ENCODE data around the gene VSTM2B. TPM values are rescaled to one million over a fixed set of nuclear protein-coding genes. Genes with fewer than 3 reads are reported as not detected.

VSTM2B gene
- total RNA-seq, 2 donors from 2014 or later: 0.27 TPM; not detected in 1

GRCh38 chr19:29561601-29562000 is 35.8 kb downstream of the VSTM2B start:
- peaks cover 1 to 11% of the 10 kb centered on the region in 2 donors for H3K36me3 Mint-ChIP-seq
- ATAC-seq (no peak), DNase-seq (ENCODE audit: low spot score in 2 of 2) (no peak)
- H3K27ac Mint-ChIP-seq: peak overlapping the region in 1 of 2 donors; percentile 30
- peaks cover 4 to 14% of the 10 kb centered on the region in 2 donors for H3K9me3 Mint-ChIP-seq

- Mint-ChIP-seq H3K27ac (peak overlapping the region in 1 of 2 donors; percentile 16), H3K9me3 (peaks cover 4 to 14% of the 10 kb centered on the region in 2 donors), H3K36me3 (peaks cover 0 to 11% of the 10 kb centered on the region in 2 donors)
- DNase-seq (ENCODE audit: low spot score in 2 of 2) (no peak), ATAC-seq (no peak)
These were observed 36.8 kb downstream of the VSTM2B start for GRCh38 chr19:29562299-29563297.

- no peak for ATAC-seq
- no peak for DNase-seq (ENCODE audit: low spot score in 2 of 2)
- Mint-ChIP-seq H3K9me3 (peaks cover under 1 to 10% of the 10 kb centered on the region in 2 donors), H3K27ac (no peak overlapping the region), H3K36me3 (peaks cover 0 to 11% of the 10 kb centered on the region in 2 donors)
These were observed 37.8 kb downstream of the VSTM2B start for GRCh38 chr19:29563486-29564101.

GRCh38 chr19:29564574-29565005 is 38.8 kb downstream of the VSTM2B start:
- H3K9me3 Mint-ChIP-seq: peaks cover 0 to 6% of the 10 kb centered on the region in 2 donors
- ATAC-seq: peak; percentile 59 to 86
- peaks cover 0 to 11% of the 10 kb centered on the region in 2 donors for H3K36me3 Mint-ChIP-seq
- no peak overlapping the region for H3K27ac Mint-ChIP-seq
- no peak for DNase-seq (ENCODE audit: low spot score in 2 of 2)

- H3K27ac Mint-ChIP-seq: no peak overlapping the region
- H3K9me3 Mint-ChIP-seq: peaks cover 0 to 2% of the 10 kb centered on the region in 2 donors
- peaks cover 0 to 7% of the 10 kb centered on the region in 2 donors for H3K36me3 Mint-ChIP-seq
- ATAC-seq (no peak), DNase-seq (ENCODE audit: low spot score in 2 of 2) (no peak)
These were observed 39.4 kb downstream of the VSTM2B start for GRCh38 chr19:29565171-29565570.

- Mint-ChIP-seq H3K27ac (no peak overlapping the region), H3K36me3 (no peaks in the 10 kb centered on the region), H3K9me3 (no peaks in the 10 kb centered on the region)
- ATAC-seq (no peak), DNase-seq (ENCODE audit: low spot score in 2 of 2) (no peak)
These were observed 40.8 kb downstream of the VSTM2B start for GRCh38 chr19:29566496-29567054.

- ATAC-seq (no peak), DNase-seq (ENCODE audit: low spot score in 2 of 2) (no peak)
- Mint-ChIP-seq H3K27ac (no peak overlapping the region), H3K9me3 (no peaks in the 10 kb centered on the region), H3K36me3 (no peaks in the 10 kb centered on the region)
These were observed 41.6 kb downstream of the VSTM2B start for GRCh38 chr19:29567366-29567915.

- ATAC-seq (no peak), DNase-seq (ENCODE audit: low spot score in 2 of 2) (no peak)
- H3K36me3 Mint-ChIP-seq: no peaks in the 10 kb centered on the region
- no peak overlapping the region for H3K27ac Mint-ChIP-seq
- no peaks in the 10 kb centered on the region for H3K9me3 Mint-ChIP-seq
These were observed 42.5 kb downstream of the VSTM2B start for GRCh38 chr19:29568036-29569025.

GRCh38 chr19:29569038-29569911 is 43.5 kb downstream of the VSTM2B start:
- no peak for DNase-seq (ENCODE audit: low spot score in 2 of 2)
- no peak overlapping the region for H3K27ac Mint-ChIP-seq
- no peaks in the 10 kb centered on the region for H3K9me3 Mint-ChIP-seq
- ATAC-seq: no peak
- H3K36me3 Mint-ChIP-seq: no peaks in the 10 kb centered on the region

- no peak for ATAC-seq
- Mint-ChIP-seq H3K27ac (no peak overlapping the region), H3K9me3 (no peaks in the 10 kb centered on the region), H3K36me3 (no peaks in the 10 kb centered on the region)
- DNase-seq (ENCODE audit: low spot score in 2 of 2): no peak
These were observed 45.4 kb downstream of the VSTM2B start for GRCh38 chr19:29571181-29571580.

GRCh38 chr19:29573486-29573885 is 47.7 kb downstream of the VSTM2B start:
- ATAC-seq (no peak), DNase-seq (ENCODE audit: low spot score in 2 of 2) (no peak)
- H3K9me3 Mint-ChIP-seq: no peaks in the 10 kb centered on the region
- no peak overlapping the region for H3K27ac Mint-ChIP-seq
- H3K36me3 Mint-ChIP-seq: no peaks in the 10 kb centered on the region

GRCh38 chr19:29574510-29574909 is 48.7 kb downstream of the VSTM2B start:
- Mint-ChIP-seq H3K27ac (no peak overlapping the region), H3K9me3 (no peaks in the 10 kb centered on the region), H3K36me3 (no peaks in the 10 kb centered on the region)
- ATAC-seq (no peak), DNase-seq (ENCODE audit: low spot score in 2 of 2) (no peak)

- Mint-ChIP-seq H3K27ac (peak overlapping the region in 1 of 2 donors; percentile 64), H3K36me3 (peaks cover 9% of the 10 kb centered on the region in 2 donors), H3K9me3 (peaks cover 0 to 4% of the 10 kb centered on the region in 2 donors)
- ATAC-seq: peak; percentile 60 to 72
- DNase-seq (ENCODE audit: low spot score in 2 of 2): no peak
These were observed 50.3 kb downstream of the VSTM2B start for GRCh38 chr19:29576046-29576606.

- H3K9me3 Mint-ChIP-seq: peaks cover 0 to 9% of the 10 kb centered on the region in 2 donors
- H3K27ac Mint-ChIP-seq: peak overlapping the region in 1 of 2 donors; percentile 23
- H3K36me3 Mint-ChIP-seq: peaks cover 13 to 15% of the 10 kb centered on the region in 2 donors
- ATAC-seq (peak; percentile 92 to 98), DNase-seq (ENCODE audit: low spot score in 2 of 2) (no peak)
These were observed 51.2 kb downstream of the VSTM2B start for GRCh38 chr19:29576761-29577648.

Measured in activated naive CD4-positive, alpha-beta T cell treated with anti-CD3 and anti-CD28 coated beads, Interleukin-2, amount 50 U/mL, for 72 hours (primary cell).